Astrocyte of the spinal cord (primary cell): ENCODE data around the gene PRKAG2.

ENCODE experiments used
- DNase-seq: peaks from one replicate; pipeline ENCODE4 v3.0.0; 2011; ENCODE audit warnings: low read depth, low spot score
- H3K4me3 ChIP-seq: 2 replicates; pipeline ENCODE4 v1.5.1; 2011; ENCODE audit warnings: low read depth, mild to moderate bottlenecking, low read length, moderate library complexity
- CTCF ChIP-seq: IDR thresholded peaks from 2 replicates; pipeline ENCODE4 v1.5.1; 2012; ENCODE audit warnings: low read depth, mild to moderate bottlenecking, low read length, inconsistent platforms
- in situ Hi-C: cut with HindIII; loops from 2 replicates; pipeline ENCODE4 v1.10.0; 2017; ENCODE audit warnings: low sequenced_read_pairs

The PRKAG2 gene

GRCh38 chr7:151856516-151856915 is 20.4 kb downstream of the PRKAG2 start:
- in situ Hi-C loops = no loop called here
- TF ChIP-seq CTCF = no peak
- no peak for DNase-seq
- no peak overlapping the region for H3K4me3 ChIP-seq

DNA sequence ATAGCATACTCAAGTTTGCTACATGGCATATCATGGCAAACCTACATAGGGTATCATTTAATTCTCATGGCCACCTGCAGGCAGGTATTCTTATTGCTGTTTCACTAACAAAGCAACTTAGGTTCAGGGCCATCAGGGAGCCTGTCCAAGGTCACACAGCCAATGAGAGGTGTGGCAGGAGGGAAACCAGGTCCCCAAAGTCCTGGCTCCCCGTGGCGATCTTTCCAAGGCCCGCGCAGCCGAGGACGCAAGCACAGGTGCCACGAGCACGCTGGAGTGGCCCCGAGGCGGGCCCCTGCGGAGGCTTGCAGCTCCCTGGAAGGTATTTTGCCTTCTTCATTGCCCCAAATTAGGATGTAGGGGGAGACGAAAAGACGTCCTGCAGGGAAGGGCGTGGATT is 20.8 kb downstream of the PRKAG2 start:
- H3K4me3 ChIP-seq = no peak overlapping the region
- no peak for TF ChIP-seq CTCF
- in situ Hi-C loops = no loop called here
- DNase-seq = no peak

GRCh38 chr7:151854720-151855071 is 22.2 kb downstream of the PRKAG2 start:
- TF ChIP-seq CTCF = no peak
- H3K4me3 ChIP-seq = no peak overlapping the region
- in situ Hi-C loops = no loop called here
- no peak for DNase-seq

GRCh38 chr7:151853896-151854719 is 22.8 kb downstream of the PRKAG2 start:
- in situ Hi-C loops = no loop called here
- no peak for TF ChIP-seq CTCF
- DNase-seq = no peak
- no peak overlapping the region for H3K4me3 ChIP-seq

GRCh38 chr7:151852486-151853396 is 24.2 kb downstream of the PRKAG2 start:
- no peak overlapping the region for H3K4me3 ChIP-seq
- in situ Hi-C loops = no loop called here
- no peak for DNase-seq
- TF ChIP-seq CTCF = no peak

DNA sequence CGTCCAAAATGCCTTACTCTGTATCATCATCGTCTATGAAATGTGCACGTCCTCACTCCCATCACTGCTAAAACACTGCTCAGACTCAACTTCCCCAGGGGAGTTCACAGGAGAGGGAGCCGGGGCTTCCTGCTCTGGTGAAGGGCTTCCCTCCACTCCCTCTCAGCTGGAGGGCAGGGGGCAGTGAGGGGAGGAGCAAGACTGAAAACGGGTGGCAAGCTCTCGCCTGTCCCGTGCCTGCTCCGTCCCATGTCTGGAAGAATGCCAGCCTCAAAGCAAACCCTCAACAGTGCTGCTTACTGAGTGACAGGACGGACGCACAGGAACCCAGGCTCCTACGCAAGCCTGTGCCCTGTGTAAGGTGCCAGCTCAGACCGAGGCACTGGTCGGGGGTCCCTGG is 25.1 kb downstream of the PRKAG2 start:
- DNase-seq = no peak
- H3K4me3 ChIP-seq = no peak overlapping the region
- no peak for TF ChIP-seq CTCF
- in situ Hi-C loops = no loop called here
